HG03520 (cell line): ENCODE data around the gene MAPRE2.
"Not testable (repeated sequence)": the region's sequence is repeated elsewhere in the genome, so short reads cannot be mapped to it uniquely, and the experiment has no call there.

ENCODE experiments used
- ATAC-seq: cut with Tn5 transposase; IDR thresholded peaks from one replicate; pipeline ENCODE4 v1.9.1; 2021; ENCODE audit warnings: mild to moderate bottlenecking, moderate library complexity; ENCODE audit not compliant: unreplicated experiment

The MAPRE2 gene

GRCh38 chr18:35143622-35144596 is 102.7 kb downstream of the MAPRE2 start:
- peak; percentile 60 for ATAC-seq

- no peak for ATAC-seq
Observed at GRCh38 chr18:35144698-35145097, 103.5 kb downstream of the MAPRE2 start.

- not testable (repeated sequence) for ATAC-seq
Observed at GRCh38 chr18:35150195-35150594, 109.0 kb downstream of the MAPRE2 start.

- peak; percentile 40 for ATAC-seq
Observed at GRCh38 chr18:35153609-35154272, 112.5 kb downstream of the MAPRE2 start.

GRCh38 chr18:35155398-35156117 is 114.3 kb downstream of the MAPRE2 start:
- no peak for ATAC-seq

- ATAC-seq: no peak
Observed at GRCh38 chr18:35157181-35157580, 116.0 kb downstream of the MAPRE2 start.

- peak; percentile 61 for ATAC-seq
Observed at GRCh38 chr18:35158728-35159450, 117.7 kb downstream of the MAPRE2 start.

- ATAC-seq: no peak
Observed at GRCh38 chr18:35159782-35160181, 118.6 kb downstream of the MAPRE2 start.

GRCh38 chr18:35161485-35161884 is 120.3 kb downstream of the MAPRE2 start:
- ATAC-seq: no peak

- no peak for ATAC-seq
Observed at GRCh38 chr18:35161934-35162333, 120.7 kb downstream of the MAPRE2 start.

- ATAC-seq: no peak
Observed at GRCh38 chr18:35163014-35163539, 121.9 kb downstream of the MAPRE2 start.

- ATAC-seq: no peak
Observed at GRCh38 chr18:35163721-35164120, 122.5 kb downstream of the MAPRE2 start.

GRCh38 chr18:35164133-35164532 is 122.9 kb downstream of the MAPRE2 start:
- no peak for ATAC-seq

GRCh38 chr18:35167332-35167731 is 126.1 kb downstream of the MAPRE2 start:
- ATAC-seq: no peak

GRCh38 chr18:35167857-35168256 is 126.6 kb downstream of the MAPRE2 start:
- ATAC-seq: no peak

GRCh38 chr18:35170323-35170722 is 129.1 kb downstream of the MAPRE2 start:
- not testable (repeated sequence) for ATAC-seq

- no peak for ATAC-seq
Observed at GRCh38 chr18:35171315-35171987, 130.2 kb downstream of the MAPRE2 start.

GRCh38 chr18:35172009-35172408 is 130.8 kb downstream of the MAPRE2 start:
- no peak for ATAC-seq

- no peak for ATAC-seq
Observed at GRCh38 chr18:35172451-35173035, 131.3 kb downstream of the MAPRE2 start.
